Spinal cord (tissue), 10 donors: ENCODE data around the gene ASPM. TPM values are rescaled to one million over a fixed set of nuclear protein-coding genes. Genes with fewer than 3 reads are reported as not detected.

Source experiments
- DNase-seq, 6 donors: peaks; one replicate each; pipeline versions ENCODE4 v3.0.0 to v3.0.0-alpha.2; 2013 to 2015; ENCODE audit warnings: low spot score in 6 of 6, low read depth in 4 of 6
- H3K27ac ChIP-seq: one replicate; pipeline ENCODE4 v1.5.1; 2013; ENCODE audit warnings: low read depth, low read length, control low read depth
- H3K27me3 ChIP-seq: one replicate; pipeline ENCODE4 v1.6.1; 2013; ENCODE audit warnings: low read length; ENCODE audit not compliant: control insufficient read depth, insufficient read depth
- H3K36me3 ChIP-seq: one replicate; pipeline ENCODE4 v1.6.1; 2013; ENCODE audit warnings: low read length; ENCODE audit not compliant: control insufficient read depth, insufficient read depth
- H3K4me1 ChIP-seq: one replicate; pipeline ENCODE4 v1.6.1; 2013; ENCODE audit warnings: low read length; ENCODE audit not compliant: control insufficient read depth, insufficient read depth
- H3K4me3 ChIP-seq: one replicate; pipeline ENCODE4 v1.5.1; 2013; ENCODE audit warnings: low read depth, low read length, control low read depth
- H3K9me3 ChIP-seq: one replicate; pipeline ENCODE4 v1.6.1; 2013; ENCODE audit warnings: low read length; ENCODE audit not compliant: control insufficient read depth, insufficient read depth
- WGBS: methylation state at CpG from one replicate; pipeline ENCODE4 v1.1.5; 2013; ENCODE audit warnings: missing lambda C conversion rate; ENCODE audit not compliant: insufficient coverage; 5-methylcytosine and 5-hydroxymethylcytosine counted together
- polyA plus RNA-seq, 2 donors: library from polyadenylated mRNA; unstranded; fragments of 120-200 nt; gene quantifications; one replicate each; pipeline ENCODE4 v1.2.1, GENCODE V29; 2013; ENCODE audit not compliant: insufficient read length in 2 of 2
- total RNA-seq, 2 donors: library from RNA; depleted of rRNA in 1 of 2; stranded (reverse); fragments of 120-200 nt in 1 of 2; fragments of >200 nt in 1 of 2; gene quantifications; one replicate each; pipeline versions ENCODE4 v1.2.3 to v1.2.4, GENCODE V29; 2013 to 2014
- donor health status: healthy.

ASPM gene
- total and polyA plus RNA-seq, 4 donors: 7.6 to 18.3 (median 13.4) TPM

GRCh38 chr1:197096137-197096536, 50.3 kb downstream of the ASPM start:
- H3K27me3 ChIP-seq: no peaks in the 10 kb centered on the region
- no peaks in the 10 kb centered on the region for H3K9me3 ChIP-seq
- H3K4me1 ChIP-seq: no peaks in the 10 kb centered on the region
- H3K4me3 ChIP-seq: no peak overlapping the region
- no peaks in the 10 kb centered on the region for H3K36me3 ChIP-seq
- WGBS: no CpG with 5 or more reads among the region's 1 CpG
- DNase-seq: peak in 1 of 6 donors; percentile 17
- no peak overlapping the region for H3K27ac ChIP-seq

- DNase-seq: no peak
Observed at GRCh38 chr1:197093226-197093885, 53.1 kb downstream of the ASPM start.

GRCh38 chr1:197092491-197093023, 53.9 kb downstream of the ASPM start:
- no peak for DNase-seq
- Histone ChIP-seq H3K4me3 (no peak overlapping the region), H3K9me3 (no peaks in the 10 kb centered on the region), H3K27me3 (no peaks in the 10 kb centered on the region), H3K27ac (no peak overlapping the region), H3K4me1 (no peaks in the 10 kb centered on the region), H3K36me3 (no peaks in the 10 kb centered on the region)
- WGBS: no CpG with 5 or more reads among the region's 1 CpG

More at GRCh38 chr1:197093226-197093885, 53.1 kb downstream of the ASPM start:
- Histone ChIP-seq H3K9me3 (no peaks in the 10 kb centered on the region), H3K36me3 (no peaks in the 10 kb centered on the region), H3K27ac (no peak overlapping the region), H3K4me1 (no peaks in the 10 kb centered on the region), H3K4me3 (no peak overlapping the region), H3K27me3 (no peaks in the 10 kb centered on the region)
- WGBS: 100% methylated on average over 1 of the region's 4 CpGs

- Histone ChIP-seq H3K36me3 (no peaks in the 10 kb centered on the region), H3K27ac (no peak overlapping the region), H3K27me3 (no peaks in the 10 kb centered on the region), H3K4me1 (no peaks in the 10 kb centered on the region), H3K9me3 (peaks cover 10% of the 10 kb centered on the region), H3K4me3 (no peak overlapping the region)
- DNase-seq: no peak
Observed at GRCh38 chr1:197083474-197083873, 63.0 kb downstream of the ASPM start.

- WGBS: 100% methylated on average over 2 of the region's 5 CpGs
- Histone ChIP-seq H3K27ac (no peak overlapping the region), H3K4me1 (no peaks in the 10 kb centered on the region), H3K4me3 (no peak overlapping the region), H3K36me3 (no peaks in the 10 kb centered on the region), H3K9me3 (peaks cover 10% of the 10 kb centered on the region), H3K27me3 (no peaks in the 10 kb centered on the region)
- no peak for DNase-seq
Observed at GRCh38 chr1:197081117-197081753, 65.2 kb downstream of the ASPM start.

- Histone ChIP-seq H3K27me3 (no peaks in the 10 kb centered on the region), H3K27ac (no peak overlapping the region), H3K4me3 (no peak overlapping the region), H3K36me3 (no peaks in the 10 kb centered on the region), H3K4me1 (no peaks in the 10 kb centered on the region), H3K9me3 (peaks cover 11% of the 10 kb centered on the region)
- WGBS: no CpG with 5 or more reads among the region's 2 CpGs
- no peak for DNase-seq
Observed at GRCh38 chr1:197080323-197080722, 66.1 kb downstream of the ASPM start.

GRCh38 chr1:197076585-197076984, 69.9 kb downstream of the ASPM start:
- no peak for DNase-seq
- Histone ChIP-seq H3K27ac (no peak overlapping the region), H3K27me3 (no peaks in the 10 kb centered on the region), H3K4me3 (no peak overlapping the region), H3K9me3 (peaks cover 6% of the 10 kb centered on the region), H3K36me3 (no peaks in the 10 kb centered on the region), H3K4me1 (no peaks in the 10 kb centered on the region)
- 60% methylated on average over 1 of the region's 1 CpG for WGBS

GRCh38 chr1:197073978-197074377, 72.5 kb downstream of the ASPM start:
- Histone ChIP-seq H3K36me3 (no peaks in the 10 kb centered on the region), H3K27me3 (no peaks in the 10 kb centered on the region), H3K4me1 (no peaks in the 10 kb centered on the region), H3K9me3 (peaks cover 1% of the 10 kb centered on the region), H3K4me3 (no peak overlapping the region), H3K27ac (no peak overlapping the region)
- WGBS: no CpG with 5 or more reads among the region's 1 CpG
- no peak for DNase-seq

- no peaks in the 10 kb centered on the region for H3K27me3 ChIP-seq
- no peak overlapping the region for H3K27ac ChIP-seq
- no peak overlapping the region for H3K4me3 ChIP-seq
- no peaks in the 10 kb centered on the region for H3K4me1 ChIP-seq
- no peaks in the 10 kb centered on the region for H3K9me3 ChIP-seq
- DNase-seq: no peak
- H3K36me3 ChIP-seq: no peaks in the 10 kb centered on the region
Observed at GRCh38 chr1:197067457-197067818, 79.0 kb downstream of the ASPM start.
